GOT3 (cell line): ENCODE data around the gene MOB1B.

Experiments
- DNase-seq: peaks from one replicate; lab custom pipeline; 2025; ENCODE audit warnings: mixed read lengths; lab: John Stamatoyannopoulos, UW

The MOB1B gene

DNA sequence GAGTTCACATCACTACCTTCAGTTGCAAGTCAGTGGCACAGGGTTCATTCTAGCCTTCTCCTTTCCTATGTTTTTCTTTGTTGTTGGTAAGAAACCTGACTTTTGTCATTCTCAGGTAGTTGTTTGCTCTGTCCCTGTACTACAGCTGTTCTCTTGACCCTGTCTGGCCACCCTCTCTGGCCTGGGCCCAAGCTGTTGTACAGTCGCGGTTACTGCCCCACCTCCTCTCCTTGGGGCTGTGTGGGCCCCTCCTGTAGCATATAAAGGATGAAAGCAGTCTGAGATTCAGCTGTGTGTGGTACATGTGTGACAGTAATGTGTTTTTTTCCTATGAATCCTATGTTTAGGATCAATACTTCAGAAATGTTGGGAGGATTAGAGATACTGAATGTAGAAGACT, 12.5 kb downstream of the MOB1B start:
- no peak for DNase-seq

DNA sequence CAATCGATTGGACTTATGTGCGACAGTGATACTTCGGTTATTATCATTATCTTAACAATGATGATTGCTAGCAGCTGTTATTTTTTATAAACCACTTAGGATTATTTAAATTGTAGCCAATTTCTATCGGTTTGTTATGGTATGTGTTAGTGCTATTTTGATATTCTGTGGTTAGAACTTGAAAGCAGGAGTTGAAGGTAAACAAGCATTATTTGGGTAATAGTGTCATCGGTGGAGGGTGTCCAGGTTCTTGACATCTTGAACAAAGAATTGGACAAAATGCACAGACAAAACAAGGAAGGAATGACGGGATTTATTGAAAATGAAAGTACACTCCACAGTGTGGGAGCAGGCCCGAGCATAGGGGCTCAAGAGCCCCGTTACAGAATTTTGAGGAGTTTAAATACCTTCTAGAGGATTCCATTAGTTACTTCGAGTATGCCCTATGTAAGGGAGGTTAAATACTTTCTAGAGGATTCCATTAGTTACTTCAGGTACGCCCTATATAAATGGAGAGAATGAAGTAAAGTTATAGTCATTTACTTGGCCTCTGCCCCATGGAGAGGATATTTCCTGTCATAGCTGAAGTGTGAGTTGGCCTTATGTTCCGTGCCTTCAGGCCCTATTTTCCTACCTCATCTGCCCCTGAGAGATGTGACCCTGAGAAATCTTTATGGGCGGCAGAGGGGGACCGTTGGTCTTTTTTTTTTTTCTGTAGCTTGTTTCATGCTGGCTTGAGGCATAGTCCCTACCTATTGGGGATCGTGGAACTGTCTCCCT, 13.1 kb downstream of the MOB1B start:
- DNase-seq: no peak

DNA sequence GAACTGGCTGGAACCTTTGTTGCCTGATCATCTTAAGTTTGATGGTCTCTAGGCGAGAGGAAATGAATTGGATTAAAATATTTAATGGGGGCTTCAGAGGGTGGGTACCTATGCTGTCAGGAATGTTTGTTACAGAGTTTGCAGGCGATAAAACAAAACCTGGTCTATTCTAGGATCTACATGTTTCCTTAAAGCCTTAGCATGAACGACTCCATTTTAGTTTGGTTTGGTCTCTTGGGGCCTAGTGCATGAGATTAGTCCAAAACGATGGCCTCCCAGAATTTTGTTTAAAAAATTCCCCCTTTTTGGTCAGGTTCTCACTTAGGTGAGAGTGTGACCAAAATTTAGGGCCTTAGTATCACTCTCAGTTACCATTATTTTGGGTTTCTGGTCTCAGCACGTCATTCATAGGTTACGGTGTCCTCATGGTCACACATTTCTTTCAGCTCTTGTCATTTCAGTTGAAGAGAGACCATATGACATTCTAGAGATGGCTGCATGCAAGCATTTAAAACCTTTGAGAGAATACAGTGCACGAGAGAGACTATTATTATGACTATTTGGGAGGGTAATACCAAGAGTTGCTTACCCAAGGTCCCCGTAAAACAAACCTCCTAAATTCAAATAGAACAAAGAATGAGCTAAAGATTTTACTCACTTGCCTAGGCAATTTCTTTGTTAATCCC, 13.8 kb downstream of the MOB1B start:
- DNase-seq: no peak

DNA sequence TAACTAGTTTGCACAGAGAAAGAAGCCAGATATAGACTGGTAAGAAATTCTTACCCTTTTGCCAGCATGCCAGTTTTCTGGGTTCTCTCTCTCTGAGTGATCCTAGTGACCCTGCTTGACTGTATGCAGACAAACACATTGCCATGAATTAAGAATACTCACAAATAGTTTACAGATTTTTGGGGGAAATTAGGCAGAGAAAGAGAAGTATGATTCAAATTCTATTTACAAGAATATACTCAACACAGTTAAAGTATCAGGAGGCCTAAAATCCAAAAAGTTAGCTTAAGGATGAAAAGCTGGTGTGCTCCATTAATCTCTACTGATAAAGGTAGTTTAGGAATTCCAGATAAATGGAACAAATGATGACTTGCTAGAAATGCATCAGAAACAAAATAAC, 18.4 kb downstream of the MOB1B start:
- no peak for DNase-seq

DNA sequence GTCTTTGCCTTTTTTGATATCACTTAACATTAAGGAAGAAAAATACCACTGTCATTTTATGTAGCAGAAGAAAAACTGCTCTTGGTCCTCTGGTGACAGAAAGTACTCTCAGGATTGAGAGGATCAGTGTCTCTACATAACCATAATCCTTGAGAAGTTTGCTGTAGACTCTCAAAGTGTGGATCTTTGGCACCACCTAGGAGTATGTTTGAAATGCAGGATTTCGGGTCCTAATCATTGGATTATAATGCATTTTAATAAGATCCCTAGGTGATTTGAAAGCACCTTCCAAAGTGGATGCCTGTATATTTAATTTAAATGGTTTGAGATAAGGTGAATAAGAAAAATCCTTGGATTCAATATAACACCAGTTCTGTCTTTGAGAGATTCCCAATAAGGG, 23.2 kb downstream of the MOB1B start:
- DNase-seq: no peak

DNA sequence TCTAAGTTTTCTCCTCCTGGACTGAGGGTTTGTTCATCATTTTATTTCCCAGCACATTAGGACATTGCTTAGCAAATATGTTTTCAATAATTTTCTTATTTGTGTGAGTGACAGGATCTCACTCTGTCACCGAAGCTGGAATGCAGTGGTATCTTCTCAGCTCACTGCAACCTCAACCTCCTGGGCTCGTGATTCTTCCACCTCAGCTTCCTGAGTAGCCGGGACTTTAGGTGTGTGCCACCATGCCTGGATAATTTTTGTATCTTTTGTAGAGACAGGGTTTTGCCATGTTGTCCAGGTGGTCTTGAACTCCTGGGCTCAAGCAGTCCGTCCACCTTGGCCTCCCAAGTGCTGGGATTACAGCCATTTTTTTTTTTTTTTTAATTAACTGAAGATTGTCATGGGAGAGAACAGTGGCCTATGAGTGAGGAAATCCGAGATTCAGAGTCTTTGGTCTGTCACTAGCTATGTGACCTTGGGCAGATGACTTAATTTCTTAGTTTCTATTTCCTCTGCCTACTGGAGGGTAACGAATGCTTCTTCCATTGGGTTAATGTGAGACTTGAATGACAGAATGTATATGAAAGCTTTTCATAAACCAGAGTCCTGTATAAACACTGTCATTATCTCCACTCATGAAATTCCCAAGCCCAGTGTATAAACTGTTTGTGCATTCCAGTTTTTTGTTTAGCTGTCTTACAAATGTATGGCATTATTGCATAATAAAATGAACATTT, 23.9 kb downstream of the MOB1B start:
- no peak for DNase-seq

DNA sequence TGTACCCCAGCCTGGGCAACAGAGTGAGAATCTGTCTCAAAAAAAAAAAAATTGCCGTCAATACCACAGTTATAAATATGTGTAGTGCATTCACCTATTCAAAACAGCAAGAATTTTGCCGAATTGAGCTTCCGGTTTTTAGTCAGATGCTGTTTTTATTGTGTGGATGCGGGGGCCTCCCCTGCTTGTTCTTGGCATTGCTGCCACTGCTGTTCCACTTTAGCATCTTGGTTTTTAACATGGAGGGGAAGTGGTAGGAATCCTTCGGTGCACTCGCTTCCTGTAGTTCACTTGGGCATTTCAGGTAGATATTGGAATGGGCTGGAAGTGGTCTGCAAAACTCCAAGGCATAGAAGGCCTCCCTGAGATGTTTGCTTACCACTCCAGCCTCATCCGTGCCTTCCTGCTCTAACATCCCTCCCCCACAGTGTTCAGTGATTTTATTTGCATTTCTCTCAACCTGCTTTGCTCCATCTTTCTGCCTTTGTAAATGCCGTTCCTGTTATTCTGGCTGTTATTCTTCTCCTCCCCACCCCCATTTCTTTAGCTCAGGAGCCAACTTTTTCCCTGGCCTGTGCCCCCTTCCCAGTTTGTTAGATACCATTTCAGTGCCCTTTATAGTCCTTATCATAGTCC, 25.5 kb downstream of the MOB1B start:
- DNase-seq: no peak

DNA sequence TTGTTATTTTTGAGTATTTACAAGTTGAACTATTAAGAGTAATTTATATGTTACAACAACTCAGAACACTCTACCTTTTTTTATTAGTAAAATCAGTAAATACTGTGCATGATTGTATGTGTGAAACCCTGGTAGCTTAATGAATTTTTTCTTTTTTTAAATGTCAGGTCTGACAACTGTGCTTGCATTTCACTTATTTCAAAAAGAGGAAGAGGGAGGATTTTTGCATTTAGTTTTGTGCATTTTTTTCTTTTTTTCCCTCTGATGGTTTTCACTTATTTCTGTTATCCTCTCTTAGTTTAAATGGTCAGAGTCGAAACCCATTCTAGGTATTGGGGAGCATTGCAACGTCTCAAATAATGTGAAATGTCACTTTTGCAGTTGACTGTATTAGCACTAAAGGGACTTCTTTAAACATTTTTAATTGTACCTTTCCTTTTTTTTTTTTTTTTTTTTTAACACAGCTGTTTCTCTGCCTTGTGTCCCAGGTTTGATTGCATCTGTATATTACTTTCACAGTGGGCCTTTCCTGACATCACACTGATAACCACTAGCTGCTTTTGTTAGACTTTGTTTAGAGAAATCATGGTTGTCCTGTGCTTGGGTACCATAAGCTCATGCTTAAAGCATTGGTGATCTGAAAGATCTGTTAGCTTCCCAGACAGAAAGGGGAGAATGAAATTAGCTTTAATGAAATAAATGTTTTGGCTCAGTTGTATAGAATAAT, 28.5 kb downstream of the MOB1B start:
- DNase-seq: no peak

DNA sequence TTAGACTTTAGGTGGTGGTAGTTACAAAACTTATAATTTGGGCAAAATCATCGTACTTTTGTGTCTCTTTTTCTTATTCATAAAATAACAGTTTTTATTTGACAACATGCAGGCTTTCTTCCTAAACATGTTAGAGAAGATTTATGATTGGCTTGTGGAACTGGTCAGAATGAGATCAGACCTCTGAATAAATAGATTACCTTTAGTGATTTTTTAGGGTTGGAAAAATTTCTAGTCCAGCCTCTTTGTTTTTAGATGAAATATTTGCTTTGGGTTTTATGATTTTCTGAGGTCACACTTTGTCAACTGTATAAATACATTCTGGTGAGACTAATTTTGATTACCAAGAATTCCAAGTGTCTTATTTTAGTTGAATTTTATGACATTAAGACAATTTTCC, 29.2 kb downstream of the MOB1B start:
- no peak for DNase-seq

DNA sequence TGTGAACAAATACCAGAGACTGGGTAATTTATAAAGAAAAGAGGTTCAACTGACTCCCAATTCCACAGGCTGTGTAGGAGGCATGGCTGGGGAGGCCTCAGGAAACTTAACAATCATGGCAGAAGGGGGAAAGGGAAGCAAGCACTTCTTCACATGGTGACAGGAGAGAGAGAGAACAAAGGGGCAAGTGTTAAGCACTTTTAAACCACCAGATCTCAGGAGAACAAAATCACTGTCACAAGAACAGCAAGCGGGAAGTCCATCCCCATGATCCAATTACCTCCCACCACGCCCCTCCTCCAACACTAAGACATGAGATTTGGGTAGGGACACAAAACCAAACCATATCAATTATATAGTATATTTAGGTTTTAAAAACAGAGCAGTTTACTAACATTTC, 30.8 kb downstream of the MOB1B start:
- DNase-seq: no peak

DNA sequence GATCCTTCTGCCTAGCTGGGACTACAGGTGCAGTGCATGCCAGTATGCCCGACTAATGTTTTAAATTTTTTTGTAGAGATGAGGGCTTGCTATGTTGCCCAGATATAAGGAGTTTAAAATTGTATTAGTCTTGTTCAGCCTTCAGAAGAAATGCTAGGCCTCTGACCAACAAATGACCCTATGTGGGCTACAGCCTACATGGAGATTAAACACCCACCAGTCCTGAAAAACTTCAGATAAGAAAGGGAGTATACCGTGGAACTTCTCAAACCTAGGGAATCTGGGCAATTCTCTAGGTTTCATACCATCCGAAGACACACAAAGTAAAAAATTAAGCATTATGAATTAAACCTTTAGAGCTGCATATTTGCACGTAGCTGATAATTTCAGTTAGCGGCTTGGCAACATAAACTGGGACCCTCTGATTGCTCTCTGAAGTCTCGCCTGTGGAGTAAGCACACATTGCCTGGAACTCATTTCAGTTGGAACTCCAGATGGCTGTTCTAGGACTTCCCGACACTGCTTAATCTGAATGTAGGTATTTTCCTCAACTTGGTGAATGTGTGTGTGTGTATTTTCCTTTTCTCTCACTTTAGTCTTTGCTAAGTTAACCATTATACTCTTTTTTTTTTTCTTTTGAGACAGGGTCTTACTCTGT, 33.0 kb downstream of the MOB1B start:
- DNase-seq: no peak

DNA sequence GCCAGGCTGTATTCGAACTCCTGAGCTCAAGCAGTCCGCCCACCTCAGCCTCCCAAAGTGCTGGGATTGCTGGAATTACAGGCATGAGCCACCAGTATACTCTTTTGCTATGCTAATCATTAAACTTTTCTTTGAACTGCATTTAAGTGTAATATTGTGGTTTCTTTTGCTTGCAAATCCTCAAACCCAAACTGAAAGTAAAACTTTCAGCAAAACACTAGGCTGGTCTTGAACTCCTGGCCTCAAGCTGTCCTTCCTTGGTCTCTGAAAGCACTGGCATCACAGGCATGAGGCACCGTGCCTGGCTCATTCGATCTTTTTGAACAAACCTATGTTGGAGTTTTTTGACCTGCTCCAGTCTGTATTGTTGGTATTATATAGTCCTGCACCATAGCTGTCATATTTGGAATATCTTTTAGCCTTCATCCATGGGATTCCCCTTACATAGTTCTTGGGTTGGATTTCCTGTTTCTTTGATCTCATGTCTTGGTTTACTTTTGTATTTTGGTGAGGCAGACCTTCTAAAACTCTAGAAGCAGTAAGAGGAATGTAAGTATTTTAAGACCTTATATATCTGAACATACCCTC, 34.1 kb downstream of the MOB1B start:
- DNase-seq: no peak

DNA sequence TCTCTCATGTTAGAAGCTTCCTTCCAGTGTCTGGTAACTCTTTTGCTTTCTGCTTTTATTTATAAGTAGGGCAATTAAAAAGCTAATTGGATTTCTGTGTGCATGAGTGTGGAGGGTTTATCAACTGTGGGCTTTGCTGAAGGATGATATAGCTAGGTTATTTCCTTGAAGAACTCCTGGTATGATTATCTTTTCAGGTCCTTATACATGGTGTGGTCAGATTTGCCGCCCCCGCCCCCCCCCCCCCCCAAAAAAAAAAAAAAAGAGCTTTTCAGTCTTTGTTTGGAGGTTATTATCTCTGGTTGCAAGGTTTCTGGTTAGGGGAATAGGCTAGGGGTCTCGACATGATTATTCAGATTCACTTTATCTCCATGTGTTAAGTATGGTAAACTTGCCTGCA, 35.9 kb downstream of the MOB1B start:
- no peak for DNase-seq

DNA sequence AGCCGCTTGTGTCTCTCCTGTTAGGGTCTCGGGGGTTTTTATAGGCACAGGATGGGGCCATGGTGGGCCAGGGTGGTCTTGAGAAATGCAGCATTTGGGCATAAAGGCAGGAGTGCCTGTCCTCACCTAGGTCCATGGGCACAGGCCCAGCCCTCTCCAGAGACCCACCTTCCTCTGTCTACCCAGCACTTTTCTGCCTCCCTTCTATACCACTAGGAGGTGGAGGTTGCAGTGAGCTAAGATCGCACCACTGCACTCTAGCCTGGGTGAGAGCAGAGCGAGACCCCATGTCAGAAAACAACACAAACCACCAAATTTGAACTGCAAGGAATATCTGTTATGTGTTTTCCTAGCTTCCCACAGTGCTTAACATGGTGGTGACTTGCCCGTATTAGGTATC, 38.0 kb downstream of the MOB1B start:
- no peak for DNase-seq

DNA sequence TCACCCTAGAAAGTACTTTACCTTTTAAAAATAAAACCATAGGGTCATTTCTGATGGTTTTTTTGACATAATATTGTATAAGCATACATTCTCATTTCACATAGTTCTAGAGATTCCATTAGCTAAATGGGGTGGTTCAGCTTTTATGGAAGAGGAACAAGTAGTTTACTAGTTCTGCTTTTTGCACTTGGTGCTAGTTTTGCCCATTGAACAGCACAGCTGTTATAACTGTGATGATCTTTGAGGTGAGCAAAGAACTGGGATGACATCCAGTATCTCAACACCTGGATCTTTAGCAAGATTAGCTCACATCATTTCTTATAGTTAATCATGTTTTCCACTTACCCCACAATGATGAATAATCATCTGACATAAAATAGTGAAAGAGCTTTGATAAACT, 40.9 kb downstream of the MOB1B start:
- no peak for DNase-seq

DNA sequence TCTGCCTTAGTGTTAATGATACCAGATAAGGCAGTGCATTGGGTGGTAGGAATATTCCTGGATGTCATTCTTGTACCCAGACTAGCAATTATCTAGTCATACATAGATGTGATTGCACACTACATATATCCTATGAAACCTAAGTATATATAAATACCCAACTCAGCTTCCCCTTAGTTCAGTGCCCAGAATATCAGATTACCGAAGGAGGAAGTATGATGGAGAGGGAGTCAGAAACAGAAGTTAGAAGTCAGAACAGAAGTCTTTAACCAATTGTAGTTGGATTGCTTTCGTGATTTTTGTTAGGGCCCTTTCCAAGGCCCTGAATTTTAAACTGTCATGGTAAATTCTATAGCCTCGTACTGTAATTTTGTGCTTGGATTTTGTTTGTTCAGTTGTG, 42.9 kb downstream of the MOB1B start:
- no peak for DNase-seq

DNA sequence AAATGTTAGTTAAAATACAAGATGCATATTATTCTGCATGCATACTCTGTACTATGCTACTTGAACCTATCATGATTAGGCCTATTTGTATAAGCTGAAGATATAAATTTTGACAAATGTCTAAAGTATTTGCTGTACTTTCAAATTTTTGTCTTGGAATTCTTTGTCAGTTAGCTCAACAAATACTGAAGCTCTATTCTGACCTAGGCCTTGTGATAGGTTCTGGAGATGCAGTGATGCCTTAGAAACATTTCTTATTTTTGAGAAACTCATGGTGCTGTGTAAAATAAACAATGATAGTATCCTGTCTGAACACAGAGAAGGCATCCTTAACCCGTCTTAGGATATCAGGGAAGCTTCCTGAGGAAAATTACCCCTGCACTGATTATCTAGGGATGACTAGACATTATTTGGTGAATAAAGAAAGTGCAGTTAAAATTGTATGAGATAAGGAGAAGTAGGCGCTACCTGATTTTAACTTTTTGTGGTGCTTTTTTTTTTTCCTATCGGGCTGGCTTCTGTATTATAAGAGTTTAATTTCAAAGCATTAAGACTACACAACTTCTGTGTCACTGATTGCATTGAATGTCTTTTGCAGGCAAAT, 43.4 kb downstream of the MOB1B start:
- no peak for DNase-seq

DNA sequence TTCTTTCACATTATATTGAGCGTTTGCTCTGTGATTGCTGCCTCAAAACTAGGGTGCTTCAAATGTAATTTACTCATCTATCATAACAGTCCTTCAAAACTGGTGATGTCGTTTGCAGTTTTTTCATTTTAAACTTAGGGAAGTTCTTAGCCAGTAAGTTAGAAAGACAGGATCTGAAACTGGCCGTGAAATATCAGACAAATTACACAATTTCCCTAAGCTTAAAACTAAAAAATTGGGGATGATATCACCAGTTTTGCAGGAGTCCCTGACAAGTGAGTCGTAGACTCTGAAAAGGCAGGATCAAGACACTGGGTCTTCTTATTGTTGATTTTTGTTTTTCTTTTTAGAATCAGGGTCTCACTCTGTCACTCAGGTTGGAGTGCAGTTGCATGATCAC, 44.8 kb downstream of the MOB1B start:
- no peak for DNase-seq

DNA sequence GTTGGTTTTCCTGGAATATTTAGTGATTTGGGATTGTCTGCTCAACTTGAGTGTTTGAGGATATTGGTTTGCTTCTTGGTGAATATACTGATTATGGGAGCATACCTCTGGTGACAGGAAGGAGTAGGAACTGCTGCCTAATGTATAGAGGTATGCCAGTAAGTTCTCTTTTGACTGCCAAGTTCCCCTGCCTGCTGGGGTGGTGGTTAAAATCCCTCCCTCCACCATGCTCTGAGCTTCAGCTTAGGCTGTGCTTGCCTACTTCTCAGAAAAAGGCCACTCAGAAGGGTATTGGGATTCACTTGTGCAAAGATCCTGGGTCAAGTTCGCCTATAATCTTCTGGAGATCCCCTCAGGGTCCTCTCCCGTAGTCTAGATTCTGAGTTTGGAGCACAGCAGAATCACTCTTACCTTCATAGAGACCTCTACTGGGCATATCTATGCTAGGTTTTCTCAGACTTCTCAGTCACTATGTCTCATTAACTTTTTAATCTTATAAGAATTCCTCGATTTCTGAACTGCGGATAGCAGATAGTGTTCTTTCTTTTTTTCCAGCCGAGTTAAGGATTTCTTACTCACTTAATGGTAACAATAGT, 46.6 kb downstream of the MOB1B start:
- no peak for DNase-seq

DNA sequence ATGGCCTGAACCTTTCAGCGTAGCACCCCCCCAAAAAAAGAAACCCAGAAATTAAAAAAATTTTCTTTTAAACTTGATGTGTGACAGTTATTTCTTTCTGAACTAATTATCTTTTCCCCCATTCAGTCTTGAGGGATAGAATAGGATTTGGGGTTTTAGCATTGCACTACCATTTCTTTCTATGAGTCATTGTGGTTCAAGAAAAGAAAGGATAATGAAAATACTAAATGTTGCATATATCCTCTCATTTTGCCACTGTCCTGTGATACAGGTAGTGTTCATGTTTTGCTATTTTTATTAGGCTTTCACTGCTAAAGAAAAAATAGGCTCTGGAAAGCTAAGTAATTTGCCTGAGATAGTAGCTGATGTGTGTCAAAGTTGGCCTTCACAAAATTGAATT, 51.9 kb downstream of the MOB1B start:
- DNase-seq: no peak
